HUES64 (cell line): ENCODE measurements around the gene HCAR2. TPM values are rescaled to one million over a fixed set of nuclear protein-coding genes. Genes with fewer than 3 reads are reported as not detected.
A peak's percentile ranks its signal among the peaks of the same experiment; 100 is the strongest.
"Not testable (repeated sequence)": the region's sequence is repeated elsewhere in the genome, so short reads cannot be mapped to it uniquely, and the experiment has no call there.

Experiments
- H3K27ac ChIP-seq: 2 replicates; pipeline ENCODE4 v1.7.0; 2013; ENCODE audit warnings: low read depth, low read length, inconsistent platforms
- H3K27me3 ChIP-seq: 2 replicates; pipeline ENCODE4 v1.6.1; 2013; ENCODE audit warnings: mild to moderate bottlenecking, low read length; ENCODE audit not compliant: insufficient read depth
- H3K36me3 ChIP-seq: 2 replicates; pipeline ENCODE4 v1.6.1; 2013; ENCODE audit warnings: mild to moderate bottlenecking, low read length; ENCODE audit not compliant: insufficient read depth
- H3K4me1 ChIP-seq: 2 replicates; pipeline ENCODE4 v1.6.1; 2013; ENCODE audit warnings: mild to moderate bottlenecking, low read length, moderate library complexity; ENCODE audit not compliant: insufficient read depth
- H3K4me3 ChIP-seq: 2 replicates; pipeline ENCODE4 v1.5.1; 2013; ENCODE audit warnings: mild to moderate bottlenecking, low read length, moderate library complexity
- H3K9ac ChIP-seq: 2 replicates; pipeline ENCODE4 v1.6.1; 2013; ENCODE audit warnings: mild to moderate bottlenecking, low read depth, low read length
- H3K9me3 ChIP-seq: 2 replicates; pipeline ENCODE4 v1.6.1; 2013; ENCODE audit warnings: low read depth, low read length; ENCODE audit not compliant: insufficient read depth
- WGBS: fragments of 150-250, 120-280 bp; methylation state at CpG from one replicate; pipeline ENCODE4 v1.1.7; 2013; ENCODE audit warnings: missing lambda C conversion rate; 5-methylcytosine and 5-hydroxymethylcytosine counted together
- polyA plus RNA-seq, 2 experiments: library from polyadenylated mRNA; stranded (reverse); fragments of 50-300 nt; gene quantifications; one replicate each; pipeline ENCODE4 v1.2.3, GENCODE V29; 2013

HCAR2 gene
- not detected for polyA plus RNA-seq (2013, experiment 1 of 2)
- not detected for polyA plus RNA-seq (2013, experiment 2 of 2)

DNA sequence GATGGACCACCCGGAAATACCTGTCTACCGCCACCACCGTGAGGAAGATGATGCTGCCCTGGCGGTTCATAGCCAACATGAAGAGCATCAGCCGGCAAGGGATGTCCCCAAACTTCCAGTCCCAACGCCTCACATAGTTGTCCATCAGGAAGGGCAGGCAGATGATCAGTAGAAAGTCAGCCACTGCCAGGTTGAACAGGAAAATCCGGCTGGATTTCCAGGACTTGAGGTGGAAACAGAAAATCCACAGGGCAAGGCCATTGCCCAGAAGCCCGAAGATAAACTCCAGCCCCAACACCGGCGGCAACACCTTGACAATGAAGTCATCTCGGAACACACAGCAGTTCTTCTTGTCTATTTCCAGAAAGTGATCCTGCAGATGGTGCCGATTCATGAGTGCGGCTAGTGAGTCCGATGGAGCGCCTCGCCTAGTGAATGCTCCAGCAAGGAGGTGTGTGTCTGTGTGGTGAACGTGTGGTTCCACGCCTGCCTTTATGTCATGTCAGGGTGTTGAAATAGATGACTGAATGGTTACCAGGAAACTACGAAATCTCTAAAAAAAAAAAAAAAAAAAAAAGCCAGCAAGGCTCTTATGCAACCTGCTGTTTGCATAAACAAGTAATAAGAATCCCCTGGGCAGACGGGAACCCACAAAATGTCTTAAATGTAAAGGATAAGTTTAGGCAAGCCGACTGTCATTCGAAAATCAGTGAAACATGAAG, at the start of gene HCAR2:
Gene HCAR2 (minus strand): TSS at position 468 of the 722 bp plus-strand sequence. CDS start 74 bp downstream, at position 394.
- H3K27ac ChIP-seq, H3K9me3 ChIP-seq, H3K4me3 ChIP-seq, H3K27me3 ChIP-seq, H3K36me3 ChIP-seq, H3K9ac ChIP-seq, H3K4me1 ChIP-seq: not testable (repeated sequence)
- WGBS = 95% methylated on average over 21 of the region's 22 CpGs

DNA sequence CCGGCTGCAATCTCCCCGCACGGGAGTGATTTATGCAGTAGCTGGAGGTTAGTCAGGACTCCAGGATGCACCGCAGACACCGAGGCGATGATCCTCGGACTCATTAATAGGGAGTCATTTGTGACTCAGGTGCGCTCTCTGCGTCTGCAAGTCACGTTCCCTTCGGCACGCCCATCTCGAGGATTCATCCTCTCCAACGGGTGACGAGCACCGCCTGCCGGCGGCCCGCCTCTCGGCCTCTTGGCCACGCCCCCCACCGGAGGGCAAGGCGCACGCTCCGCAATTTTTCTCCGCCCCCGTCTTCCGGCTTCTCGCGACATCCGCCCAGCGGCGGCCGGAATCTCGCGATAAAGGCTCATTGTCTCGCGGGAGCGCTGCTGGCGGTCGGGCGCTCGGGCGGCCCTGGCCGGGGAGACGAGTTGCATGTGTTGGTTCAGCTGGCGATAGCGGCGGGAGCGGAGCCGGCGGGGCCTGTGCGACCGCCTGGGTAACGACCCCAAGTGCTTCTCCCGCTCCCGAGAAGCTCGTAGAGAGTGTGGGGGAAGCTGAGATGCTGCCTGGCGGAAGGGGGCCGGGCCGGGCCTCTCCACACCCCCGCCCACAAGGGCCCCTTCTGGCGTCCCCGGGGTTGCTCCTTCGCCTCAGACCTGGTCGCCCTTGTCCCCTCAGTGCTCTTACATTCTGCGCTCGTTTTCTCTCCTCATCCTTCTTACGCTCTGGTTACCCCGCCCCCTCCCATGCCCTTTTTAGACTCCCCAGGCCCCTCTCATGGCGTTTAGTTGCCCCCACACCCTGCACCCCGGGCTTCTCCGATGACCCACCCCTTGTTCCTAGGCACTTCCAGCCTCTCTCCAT, 49.5 kb upstream of the HCAR2 start, which contains the start of gene DENR:
Gene DENR (plus strand): TSS at position 361 of the 855 bp plus-strand sequence. CDS start 878 bp downstream, outside the sequence.
- H3K4me3 ChIP-seq = peak within 1 kb of the TSS; percentile 95
- under 1% methylated on average over 73 of the region's 73 CpGs for WGBS
- H3K9ac ChIP-seq = peak within 1 kb of the TSS; percentile 97
- no peaks in the 10 kb centered on the region for H3K27me3 ChIP-seq
- peaks cover 41% of the 10 kb centered on the region for H3K36me3 ChIP-seq
- peak within 1 kb of the TSS; percentile 89 for H3K27ac ChIP-seq
- no peaks in the 10 kb centered on the region for H3K9me3 ChIP-seq
- H3K4me1 ChIP-seq = peaks cover 11% of the 10 kb centered on the region; the same call in 1 of the 2 replicates

DNA sequence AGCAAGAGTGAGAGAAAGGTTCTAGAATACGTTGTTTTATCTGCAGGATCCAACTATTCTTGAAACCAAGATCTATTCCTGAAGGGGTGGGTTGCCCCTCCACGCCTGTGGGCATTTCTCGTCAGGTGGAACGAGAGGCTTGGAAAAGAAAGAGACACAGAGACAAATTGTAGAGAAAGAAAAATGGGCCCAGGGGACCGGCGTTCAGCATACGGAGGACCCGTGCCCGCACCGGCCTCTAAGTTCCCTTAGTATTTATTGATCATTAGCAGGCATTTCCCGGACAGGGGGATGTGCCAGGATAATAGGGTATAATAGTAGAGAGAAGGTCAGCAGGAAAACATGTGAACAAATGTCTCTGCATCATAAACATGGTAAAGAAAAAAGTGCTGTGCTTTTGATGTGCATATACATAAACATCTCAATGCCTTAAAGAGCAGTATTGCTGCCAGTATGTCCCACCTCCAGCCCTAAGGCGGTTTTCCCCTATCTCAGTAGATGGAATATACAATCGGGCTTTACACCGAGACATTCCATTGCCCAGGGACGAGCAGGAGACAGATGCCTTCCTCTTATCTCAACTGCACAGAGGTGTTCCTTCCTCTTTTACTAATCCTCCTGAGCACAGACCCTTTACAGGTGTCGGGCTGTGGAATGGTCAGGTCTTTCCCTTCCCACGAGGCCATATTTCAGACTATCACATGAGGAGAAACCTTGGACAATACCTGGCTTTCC, 47.8 kb upstream of the HCAR2 start:
- Histone ChIP-seq H3K4me1 (peaks cover 11% of the 10 kb centered on the region; the same call in 1 of the 2 replicates), H3K9ac (peak overlapping the region; percentile 81), H3K27ac (peak overlapping the region; percentile 89), H3K4me3 (peak overlapping the region; percentile 95), H3K36me3 (peaks cover 25% of the 10 kb centered on the region)
- WGBS = 14% methylated on average over 17 of the region's 17 CpGs
- not testable (repeated sequence) for H3K9me3 ChIP-seq, H3K27me3 ChIP-seq

DNA sequence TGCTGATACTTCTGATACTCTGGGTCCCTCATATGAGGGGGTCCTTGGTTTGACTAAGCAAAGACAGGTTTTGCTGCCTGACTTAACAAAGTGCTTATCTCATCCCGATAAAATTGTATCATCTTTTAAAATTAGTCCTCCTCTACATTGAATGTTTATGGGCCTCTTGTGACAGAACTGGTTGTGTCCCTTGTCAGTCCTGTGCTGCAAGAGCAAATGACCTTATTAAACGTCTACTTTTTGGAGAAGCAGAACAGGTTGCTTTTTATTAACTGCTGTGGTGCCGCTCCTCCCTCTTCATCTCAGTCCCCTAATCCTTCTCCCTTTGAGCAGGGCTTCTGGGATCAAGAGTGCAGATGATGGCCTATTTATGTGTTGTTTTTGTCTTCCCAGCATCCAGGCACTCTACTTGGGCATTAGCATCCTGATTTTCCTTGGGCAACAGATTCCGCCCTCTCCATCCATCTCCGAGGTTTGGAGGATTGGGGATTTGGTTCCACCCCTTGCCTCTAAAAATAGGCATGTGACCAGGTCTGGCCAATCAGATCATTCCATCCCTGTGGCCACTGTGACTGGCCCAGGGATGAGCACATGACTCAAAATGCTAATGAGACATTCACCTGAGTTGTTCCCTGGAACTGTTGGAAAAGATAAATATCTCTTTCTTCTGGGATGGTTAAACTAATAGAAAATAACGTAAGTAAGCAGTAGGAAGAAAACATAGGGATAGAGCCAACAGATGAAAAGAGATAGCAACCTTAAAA, 46.6 kb upstream of the HCAR2 start:
- peaks cover 13% of the 10 kb centered on the region for H3K36me3 ChIP-seq
- H3K4me1 ChIP-seq = peaks cover 11% of the 10 kb centered on the region; the same call in 1 of the 2 replicates
- no peak overlapping the region for H3K4me3 ChIP-seq
- H3K27me3 ChIP-seq = no peaks in the 10 kb centered on the region
- no peaks in the 10 kb centered on the region for H3K9me3 ChIP-seq
- 82% methylated on average over 6 of the region's 6 CpGs for WGBS
- no peak overlapping the region for H3K9ac ChIP-seq
- H3K27ac ChIP-seq = peak overlapping the region; percentile 6; the same call in 1 of the 2 replicates

DNA sequence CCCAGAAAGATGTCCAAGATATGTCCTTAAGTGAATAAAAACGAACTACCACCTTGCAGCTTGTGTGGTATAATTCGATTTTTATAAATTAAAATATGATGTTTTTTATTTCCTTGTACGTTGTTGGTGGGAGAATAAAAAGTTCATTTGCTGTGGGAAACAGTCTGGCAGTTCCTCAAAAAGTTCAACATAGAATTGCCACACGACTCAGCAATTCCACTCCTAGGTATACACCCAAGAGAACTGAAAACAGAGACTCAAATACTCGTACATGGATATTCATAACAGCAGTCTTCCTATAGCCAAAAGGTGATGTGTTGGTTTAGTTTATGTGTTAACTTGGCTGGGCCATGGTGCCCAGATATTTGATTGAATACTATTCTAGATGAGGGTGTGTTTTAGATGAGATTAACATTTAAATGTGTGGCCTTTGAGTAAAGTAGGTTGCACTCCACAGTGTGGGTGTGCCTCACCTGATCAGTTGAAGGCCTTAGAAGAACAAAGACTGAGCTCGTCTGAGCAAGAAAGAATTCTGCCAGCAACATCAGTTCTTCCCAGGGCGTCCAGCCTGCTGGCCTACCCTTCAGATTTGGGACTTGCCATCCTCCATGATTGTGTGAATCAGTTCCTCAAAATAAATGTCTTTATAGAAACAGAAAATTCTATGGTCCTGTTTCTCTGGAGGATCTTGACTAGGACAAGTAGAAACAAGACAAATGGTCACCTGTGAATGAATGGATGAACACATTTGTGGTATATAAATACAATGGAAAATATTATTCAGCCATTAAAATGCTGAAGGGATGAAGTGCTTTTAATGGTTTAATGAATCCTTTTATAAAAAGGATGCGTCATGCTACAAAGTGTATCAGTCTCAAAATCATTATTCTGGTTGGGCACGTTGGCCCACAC, 44.3 kb upstream of the HCAR2 start:
- H3K27me3 ChIP-seq = no peaks in the 10 kb centered on the region
- no peaks in the 10 kb centered on the region for H3K9me3 ChIP-seq
- H3K36me3 ChIP-seq = no peaks in the 10 kb centered on the region
- H3K9ac ChIP-seq = no peak overlapping the region
- WGBS = 93% methylated on average over 9 of the region's 9 CpGs
- no peak overlapping the region for H3K27ac ChIP-seq
- no peak overlapping the region for H3K4me3 ChIP-seq
- peaks cover 6% of the 10 kb centered on the region; the same call in 1 of the 2 replicates for H3K4me1 ChIP-seq

DNA sequence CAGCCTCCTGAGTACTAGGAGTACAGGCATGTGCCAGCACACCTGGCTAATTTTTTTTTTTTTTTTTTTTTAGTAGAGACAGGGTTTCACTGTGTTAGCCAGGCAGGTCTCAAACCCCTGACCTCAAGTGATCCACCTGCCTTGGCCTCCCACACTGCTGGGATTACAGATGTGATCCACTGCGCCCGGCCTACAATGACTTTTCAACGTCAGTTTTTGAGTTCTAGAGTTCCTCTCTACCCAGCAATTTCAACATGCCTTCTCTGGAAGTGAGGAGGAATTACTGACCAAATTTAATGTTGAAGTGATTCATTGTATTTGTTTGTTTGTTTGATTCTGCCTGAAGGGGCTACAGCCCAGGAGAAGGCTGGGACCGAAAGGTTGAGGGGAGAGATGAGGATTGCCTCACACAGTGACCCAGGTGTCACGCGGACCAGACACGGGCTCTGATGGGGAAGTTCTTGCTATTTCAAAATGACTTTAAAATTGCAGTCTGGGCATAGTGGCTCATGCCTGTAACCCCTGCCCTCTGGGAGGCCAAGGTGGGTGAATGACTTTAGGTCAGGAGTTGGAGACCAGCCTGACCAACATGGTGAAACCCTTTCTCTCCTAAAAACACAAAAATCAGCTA, 40.9 kb upstream of the HCAR2 start:
- Histone ChIP-seq H3K9me3 (no peaks in the 10 kb centered on the region), H3K27ac (no peak overlapping the region), H3K4me3 (no peak overlapping the region), H3K36me3 (no peaks in the 10 kb centered on the region), H3K4me1 (no peaks in the 10 kb centered on the region), H3K27me3 (no peaks in the 10 kb centered on the region), H3K9ac (no peak overlapping the region)
- WGBS = 94% methylated on average over 7 of the region's 7 CpGs

DNA sequence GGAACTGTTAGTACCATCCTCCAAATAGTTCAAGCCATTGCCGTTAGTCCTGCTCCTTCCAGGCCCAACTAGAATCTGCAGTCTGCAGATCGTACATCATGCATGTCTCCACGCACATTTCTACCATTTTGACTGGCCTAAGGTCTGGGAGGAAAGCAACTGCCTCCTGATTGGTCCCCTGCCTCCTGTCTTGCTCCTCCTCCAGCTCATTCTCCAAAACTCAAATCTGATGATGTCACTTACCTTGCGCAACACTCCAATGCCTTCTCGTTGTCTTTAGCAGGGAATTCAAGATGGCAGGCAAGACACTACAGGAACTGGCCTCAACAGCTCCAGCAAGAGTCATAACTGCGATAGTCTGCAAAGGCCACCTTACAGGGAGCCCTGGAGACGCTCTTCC, 37.2 kb upstream of the HCAR2 start:
- 94% methylated on average over 7 of the region's 7 CpGs for WGBS
- H3K4me3 ChIP-seq = no peak overlapping the region
- H3K9ac ChIP-seq = no peak overlapping the region
- H3K4me1 ChIP-seq = no peaks in the 10 kb centered on the region
- H3K27ac ChIP-seq = no peak overlapping the region
- H3K36me3 ChIP-seq = no peaks in the 10 kb centered on the region
- no peaks in the 10 kb centered on the region for H3K27me3 ChIP-seq
- no peaks in the 10 kb centered on the region for H3K9me3 ChIP-seq

DNA sequence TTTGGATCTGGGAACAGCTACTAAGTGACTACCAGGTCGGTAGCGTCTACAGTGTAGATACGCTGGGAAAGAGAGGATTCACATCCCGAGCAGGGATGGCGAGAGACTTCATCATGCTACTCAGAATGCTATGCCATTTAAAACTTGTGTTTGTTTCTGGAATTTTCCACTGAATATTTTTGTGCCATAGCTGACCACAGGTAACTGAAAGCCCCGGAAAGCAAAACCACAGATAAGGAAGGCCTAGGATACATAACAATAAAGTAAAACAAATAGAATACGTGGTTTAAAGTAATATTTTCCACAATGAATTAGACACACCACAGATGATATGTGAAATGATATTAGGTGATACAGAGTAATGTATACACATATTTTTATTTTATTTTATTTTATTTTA, 35.4 kb upstream of the HCAR2 start:
- no peak overlapping the region for H3K4me3 ChIP-seq
- H3K27me3 ChIP-seq = no peaks in the 10 kb centered on the region
- no peaks in the 10 kb centered on the region for H3K9me3 ChIP-seq
- H3K4me1 ChIP-seq = no peaks in the 10 kb centered on the region
- H3K9ac ChIP-seq = no peak overlapping the region
- 93% methylated on average over 6 of the region's 7 CpGs for WGBS
- no peaks in the 10 kb centered on the region for H3K36me3 ChIP-seq
- H3K27ac ChIP-seq = no peak overlapping the region

DNA sequence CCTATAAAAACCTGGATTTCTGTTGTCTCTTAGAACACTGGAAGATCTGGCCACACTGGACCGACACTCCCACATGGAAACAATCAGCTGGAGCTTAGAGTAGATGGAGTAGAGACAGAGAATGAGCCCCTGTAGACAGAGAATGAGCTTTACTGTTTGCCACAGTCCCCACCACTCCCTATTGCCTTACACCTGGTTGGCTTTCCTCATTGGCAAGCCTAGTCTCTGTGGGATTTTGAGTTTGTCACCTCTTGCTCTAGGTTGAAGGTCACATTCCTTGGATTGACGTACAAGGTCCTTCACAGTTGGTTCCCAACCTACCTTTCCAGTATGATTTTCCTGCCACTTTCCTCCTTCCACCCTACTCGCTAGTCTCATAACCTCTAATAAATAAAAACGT, 29.5 kb upstream of the HCAR2 start:
- Histone ChIP-seq H3K9me3 (no peaks in the 10 kb centered on the region), H3K36me3 (no peaks in the 10 kb centered on the region), H3K4me1 (0 out of 2 replicates have a peak, but pooled peaks cover 5% of the 10 kb centered on the region), H3K4me3 (no peak overlapping the region), H3K27me3 (no peaks in the 10 kb centered on the region), H3K27ac (no peak overlapping the region), H3K9ac (no peak overlapping the region)
- 94% methylated on average over 4 of the region's 4 CpGs for WGBS
